H4 (cell line): ENCODE results near the gene NOXA1. TPM values are rescaled to one million over a fixed set of nuclear protein-coding genes. Genes with fewer than 3 reads are reported as not detected.

Experiments used
- total RNA-seq: library from RNA; depleted of rRNA; stranded (reverse); fragments of >200 nt; shearing (Covaris generic); gene quantifications from 2 replicates; pipeline ENCODE4 v1.2.3, GENCODE V29; 2014; rRNA removed

NOXA1 gene
- total RNA-seq, 1 experiment from 2014 or later: not detected

Other genes with a start within 250 kb of the NOXA1 start
- 8.2 and 13.4 TPM in 2 replicates for gene ANAPC2, start 234.8 kb upstream of the NOXA1 start, total RNA-seq
- 71.6 and 91.9 TPM in 2 replicates for gene SSNA1, start 234.7 kb upstream of the NOXA1 start, total RNA-seq
- gene TPRN, start 222.7 kb upstream of the NOXA1 start, total RNA-seq: 1.2 and 3.4 TPM in 2 replicates
- 63.4 and 69.8 TPM in 2 replicates for gene TMEM203, start 217.7 kb upstream of the NOXA1 start, total RNA-seq
- 4.0 and 4.9 TPM in 2 replicates for gene NDOR1, start 217.7 kb upstream of the NOXA1 start, total RNA-seq
- 0.31 TPM in 1 of 2 replicates, not detected in the other for gene RNF208, start 201.2 kb upstream of the NOXA1 start, total RNA-seq
- 0.14 and 0.37 TPM in 2 replicates for gene CYSRT1, start 198.2 kb upstream of the NOXA1 start, total RNA-seq
- gene RNF224, start 195.9 kb upstream of the NOXA1 start, total RNA-seq: not detected in 2 replicates
- not detected in 2 replicates for gene SLC34A3, start 192.5 kb upstream of the NOXA1 start, total RNA-seq
- 164 and 180 TPM in 2 replicates for gene TUBB4B, start 182.1 kb upstream of the NOXA1 start, total RNA-seq
- not detected in 2 replicates for gene STPG3, start 172.1 kb upstream of the NOXA1 start, total RNA-seq
- gene NELFB, start 168.1 kb upstream of the NOXA1 start, total RNA-seq: 29.5 and 33.0 TPM in 2 replicates
- gene TOR4A, start 145.7 kb upstream of the NOXA1 start, total RNA-seq: 0.37 and 1.3 TPM in 2 replicates
- 0.37 TPM in 1 of 2 replicates, not detected in the other for gene NRARP, start 121.1 kb upstream of the NOXA1 start, total RNA-seq
- 1.4 and 2.8 TPM in 2 replicates for gene EXD3, start 231 bp upstream of the NOXA1 start, total RNA-seq
- gene ENTPD8, start 18.0 kb downstream of the NOXA1 start, total RNA-seq: 0.08 TPM in 1 of 2 replicates, not detected in the other
- gene NSMF, start 35.9 kb downstream of the NOXA1 start, total RNA-seq: 17.1 and 19.1 TPM in 2 replicates
- 0.14 TPM in 1 of 2 replicates, not detected in the other for gene PNPLA7, start 127.0 kb downstream of the NOXA1 start, total RNA-seq
- gene MRPL41, start 128.5 kb downstream of the NOXA1 start, total RNA-seq: 52.4 and 66.7 TPM in 2 replicates
- gene DPH7, start 155.5 kb downstream of the NOXA1 start, total RNA-seq: 15.3 and 16.1 TPM in 2 replicates
- gene ZMYND19, start 167.1 kb downstream of the NOXA1 start, total RNA-seq: 21.3 and 26.8 TPM in 2 replicates
- 11.6 and 26.5 TPM in 2 replicates for gene ARRDC1, start 182.3 kb downstream of the NOXA1 start, total RNA-seq
- gene EHMT1, start 195.6 kb downstream of the NOXA1 start, total RNA-seq: 18.6 and 19.5 TPM in 2 replicates